ENCODE data around the gene DNAJB13. TPM values are rescaled to one million over a fixed set of nuclear protein-coding genes. Genes with fewer than 3 reads are reported as not detected.
"Not testable (repeated sequence)": the region's sequence is repeated elsewhere in the genome, so short reads cannot be mapped to it uniquely, and the experiment has no call there.

Gene DNAJB13
- 0.40 TPM in 1 of 2 replicates, not detected in the other for total RNA-seq (2014; rRNA removed; shearing (Covaris generic))
- not detected in 2 replicates for polyA plus RNA-seq (2015; cell fraction: cytosol; rRNA removed)
- 0.83 TPM in 1 of 2 replicates, not detected in the other for polyA plus RNA-seq (2015; cell fraction: nucleus; rRNA removed)

- in situ Hi-C loops (cut with HindIII; ENCODE audit: low pct_unique_long_range_greater_than_20kb, low sequenced_read_pairs), result no loop called here
- peak; percentile 87 for DNase-seq (ENCODE audit: low read depth, low spot score)
Measured at GRCh38 chr11:73950869-73951710, at the start of gene DNAJB13. Gene DNAJB13 (plus strand): TSS chr11:73951026. CDS start chr11:73951070, 44 bp downstream.

- no peak for DNase-seq (ENCODE audit: low read depth, low spot score)
- in situ Hi-C loops (cut with HindIII; ENCODE audit: low pct_unique_long_range_greater_than_20kb, low sequenced_read_pairs), result no loop called here
Measured at GRCh38 chr11:73902303-73902702, 48.5 kb upstream of the DNAJB13 start.

GRCh38 chr11:73907191-73907590 is 43.6 kb upstream of the DNAJB13 start:
- DNase-seq (ENCODE audit: low read depth, low spot score), result no peak
- in situ Hi-C loops (cut with HindIII; ENCODE audit: low pct_unique_long_range_greater_than_20kb, low sequenced_read_pairs), result no loop called here

- no peak for DNase-seq (ENCODE audit: low read depth, low spot score)
- in situ Hi-C loops (cut with HindIII; ENCODE audit: low pct_unique_long_range_greater_than_20kb, low sequenced_read_pairs), result no loop called here
Measured at GRCh38 chr11:73912026-73912425, 38.8 kb upstream of the DNAJB13 start.

- in situ Hi-C loops (cut with HindIII; ENCODE audit: low pct_unique_long_range_greater_than_20kb, low sequenced_read_pairs), result no loop called here
- DNase-seq (ENCODE audit: low read depth, low spot score), result no peak
Measured at GRCh38 chr11:73913472-73913871, 37.4 kb upstream of the DNAJB13 start.

GRCh38 chr11:73914284-73914683 is 36.5 kb upstream of the DNAJB13 start:
- no peak for DNase-seq (ENCODE audit: low read depth, low spot score)
- in situ Hi-C loops (cut with HindIII; ENCODE audit: low pct_unique_long_range_greater_than_20kb, low sequenced_read_pairs), result no loop called here

- in situ Hi-C loops (cut with HindIII; ENCODE audit: low pct_unique_long_range_greater_than_20kb, low sequenced_read_pairs), result no loop called here
- no peak for DNase-seq (ENCODE audit: low read depth, low spot score)
Measured at GRCh38 chr11:73916435-73916834, 34.4 kb upstream of the DNAJB13 start.

GRCh38 chr11:73921180-73921579 is 29.6 kb upstream of the DNAJB13 start:
- in situ Hi-C loops (cut with HindIII; ENCODE audit: low pct_unique_long_range_greater_than_20kb, low sequenced_read_pairs), result no loop called here
- DNase-seq (ENCODE audit: low read depth, low spot score), result no peak

- in situ Hi-C loops (cut with HindIII; ENCODE audit: low pct_unique_long_range_greater_than_20kb, low sequenced_read_pairs), result no loop called here
- DNase-seq (ENCODE audit: low read depth, low spot score), result no peak
Measured at GRCh38 chr11:73929388-73929787, 21.4 kb upstream of the DNAJB13 start.

GRCh38 chr11:73931039-73931645 is 19.7 kb upstream of the DNAJB13 start:
- DNase-seq (ENCODE audit: low read depth, low spot score), result peak; percentile 96
- in situ Hi-C loops (cut with HindIII; ENCODE audit: low pct_unique_long_range_greater_than_20kb, low sequenced_read_pairs), result no loop called here

GRCh38 chr11:73931951-73932350 is 18.9 kb upstream of the DNAJB13 start:
- DNase-seq (ENCODE audit: low read depth, low spot score), result no peak
- in situ Hi-C loops (cut with HindIII; ENCODE audit: low pct_unique_long_range_greater_than_20kb, low sequenced_read_pairs), result no loop called here

- in situ Hi-C loops (cut with HindIII; ENCODE audit: low pct_unique_long_range_greater_than_20kb, low sequenced_read_pairs), result no loop called here
- no peak for DNase-seq (ENCODE audit: low read depth, low spot score)
Measured at GRCh38 chr11:73932781-73933180, 18.0 kb upstream of the DNAJB13 start.

- in situ Hi-C loops (cut with HindIII; ENCODE audit: low pct_unique_long_range_greater_than_20kb, low sequenced_read_pairs); DNase-seq (ENCODE audit: low read depth, low spot score): not testable (repeated sequence)
Measured at GRCh38 chr11:73936047-73936446, 14.8 kb upstream of the DNAJB13 start.

- DNase-seq (ENCODE audit: low read depth, low spot score), result no peak
- in situ Hi-C loops (cut with HindIII; ENCODE audit: low pct_unique_long_range_greater_than_20kb, low sequenced_read_pairs), result no loop called here
Measured at GRCh38 chr11:73939096-73939495, 11.7 kb upstream of the DNAJB13 start.

- DNase-seq (ENCODE audit: low read depth, low spot score), result no peak
- in situ Hi-C loops (cut with HindIII; ENCODE audit: low pct_unique_long_range_greater_than_20kb, low sequenced_read_pairs), result no loop called here
Measured at GRCh38 chr11:73940801-73941570, 9.8 kb upstream of the DNAJB13 start.

- no peak for DNase-seq (ENCODE audit: low read depth, low spot score)
- in situ Hi-C loops (cut with HindIII; ENCODE audit: low pct_unique_long_range_greater_than_20kb, low sequenced_read_pairs), result no loop called here
Measured at GRCh38 chr11:73942010-73942409, 8.8 kb upstream of the DNAJB13 start.

GRCh38 chr11:73944085-73944484 is 6.7 kb upstream of the DNAJB13 start:
- no peak for DNase-seq (ENCODE audit: low read depth, low spot score)
- in situ Hi-C loops (cut with HindIII; ENCODE audit: low pct_unique_long_range_greater_than_20kb, low sequenced_read_pairs), result no loop called here

- DNase-seq (ENCODE audit: low read depth, low spot score), result no peak
- in situ Hi-C loops (cut with HindIII; ENCODE audit: low pct_unique_long_range_greater_than_20kb, low sequenced_read_pairs), result no loop called here
Measured at GRCh38 chr11:73944901-73945300, 5.9 kb upstream of the DNAJB13 start.

Measured in SK-MEL-5 (cell line).